Measurements from ENCODE around the gene TRIM28.

DNA sequence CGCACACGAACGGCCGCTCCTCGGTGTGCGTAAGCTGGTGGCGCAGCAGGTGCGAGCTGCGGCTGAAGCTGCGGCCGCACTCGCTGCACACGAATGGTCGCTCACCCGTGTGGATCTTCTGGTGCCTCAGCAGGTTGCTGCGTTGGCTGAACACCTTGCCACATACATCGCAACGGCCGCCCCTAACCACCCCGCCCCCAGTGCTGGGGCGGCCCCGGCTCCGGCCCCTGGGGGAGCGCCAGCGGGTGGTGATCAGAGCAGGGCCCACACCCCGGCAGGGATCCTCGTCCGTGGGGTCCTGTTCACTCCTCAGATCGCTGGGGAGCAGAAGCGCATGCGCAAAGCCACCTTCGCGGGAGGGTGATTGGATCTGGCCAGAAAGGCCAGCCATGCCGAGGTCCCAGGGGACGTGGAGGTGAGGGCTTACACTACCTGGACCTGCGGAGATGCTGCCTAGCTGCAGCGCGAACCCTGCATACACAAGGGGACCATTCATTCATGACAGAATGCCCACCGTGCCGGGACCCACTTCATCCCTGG lies 19.2 kb downstream of the TRIM28 start:
- TF ChIP-seq, protein P1, sequence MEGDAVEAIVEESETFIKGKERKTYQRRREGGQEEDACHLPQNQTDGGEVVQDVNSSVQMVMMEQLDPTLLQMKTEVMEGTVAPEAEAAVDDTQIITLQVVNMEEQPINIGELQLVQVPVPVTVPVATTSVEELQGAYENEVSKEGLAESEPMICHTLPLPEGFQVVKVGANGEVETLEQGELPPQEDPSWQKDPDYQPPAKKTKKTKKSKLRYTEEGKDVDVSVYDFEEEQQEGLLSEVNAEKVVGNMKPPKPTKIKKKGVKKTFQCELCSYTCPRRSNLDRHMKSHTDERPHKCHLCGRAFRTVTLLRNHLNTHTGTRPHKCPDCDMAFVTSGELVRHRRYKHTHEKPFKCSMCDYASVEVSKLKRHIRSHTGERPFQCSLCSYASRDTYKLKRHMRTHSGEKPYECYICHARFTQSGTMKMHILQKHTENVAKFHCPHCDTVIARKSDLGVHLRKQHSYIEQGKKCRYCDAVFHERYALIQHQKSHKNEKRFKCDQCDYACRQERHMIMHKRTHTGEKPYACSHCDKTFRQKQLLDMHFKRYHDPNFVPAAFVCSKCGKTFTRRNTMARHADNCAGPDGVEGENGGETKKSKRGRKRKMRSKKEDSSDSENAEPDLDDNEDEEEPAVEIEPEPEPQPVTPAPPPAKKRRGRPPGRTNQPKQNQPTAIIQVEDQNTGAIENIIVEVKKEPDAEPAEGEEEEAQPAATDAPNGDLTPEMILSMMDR (IDR thresholded peaks at IDR 0.05), result no peak
- TF ChIP-seq POLR2A (IDR thresholded peaks at IDR 0.05) (no peak), POLR2AphosphoS5 (IDR thresholded peaks at IDR 0.05) (no peak), EP300 (IDR thresholded peaks at IDR 0.05; ENCODE audit: low read depth) (no peak)
